HG03469 (cell line): Measurements from ENCODE around the gene SSTR5.
"Not testable (repeated sequence)": the region's sequence is repeated elsewhere in the genome, so short reads cannot be mapped to it uniquely, and the experiment has no call there.

Source experiments
- ATAC-seq: cut with Tn5 transposase; IDR thresholded peaks from one replicate; pipeline ENCODE4 v1.9.1; 2021; ENCODE audit warnings: mild to moderate bottlenecking, moderate library complexity, moderate number of reproducible peaks; ENCODE audit not compliant: unreplicated experiment

The SSTR5 gene

GRCh38 chr16:1089822-1090619, 17.5 kb downstream of the SSTR5 start:
- ATAC-seq: no peak

GRCh38 chr16:1090620-1091587, 18.4 kb downstream of the SSTR5 start:
- ATAC-seq: no peak

- ATAC-seq: no peak
Observed at GRCh38 chr16:1091992-1092552, 19.5 kb downstream of the SSTR5 start.

GRCh38 chr16:1092685-1093283, 20.2 kb downstream of the SSTR5 start:
- ATAC-seq: not testable (repeated sequence)

GRCh38 chr16:1093284-1094123, 21.0 kb downstream of the SSTR5 start:
- ATAC-seq: no peak

GRCh38 chr16:1094124-1094479, 21.6 kb downstream of the SSTR5 start:
- ATAC-seq: no peak

GRCh38 chr16:1094601-1095449, 22.3 kb downstream of the SSTR5 start:
- ATAC-seq: no peak

- no peak for ATAC-seq
Observed at GRCh38 chr16:1095450-1096168, 23.1 kb downstream of the SSTR5 start.

GRCh38 chr16:1096169-1097082, 23.9 kb downstream of the SSTR5 start, which contains the start of gene C1QTNF8:
C1QTNF8 (minus strand) TSS chr16:1096244; CDS start chr16:1094922, 1,322 bp downstream.
- ATAC-seq: no peak

- ATAC-seq: no peak
Observed at GRCh38 chr16:1097156-1097555, 24.6 kb downstream of the SSTR5 start.

- no peak for ATAC-seq
Observed at GRCh38 chr16:1097800-1098199, 25.3 kb downstream of the SSTR5 start.

- ATAC-seq: no peak
Observed at GRCh38 chr16:1098266-1098991, 25.9 kb downstream of the SSTR5 start.

GRCh38 chr16:1099189-1100083, 26.9 kb downstream of the SSTR5 start:
- ATAC-seq: no peak

- ATAC-seq: no peak
Observed at GRCh38 chr16:1100084-1100800, 27.7 kb downstream of the SSTR5 start.

GRCh38 chr16:1101133-1101532, 28.6 kb downstream of the SSTR5 start:
- no peak for ATAC-seq
